D721Med (cell line): Measurements from ENCODE around the gene GPR37L1.
A peak's percentile ranks its signal among the peaks of the same experiment; 100 is the strongest.
"Not testable (repeated sequence)": the region's sequence is repeated elsewhere in the genome, so short reads cannot be mapped to it uniquely, and the experiment has no call there.

ENCODE experiments used
- DNase-seq: peaks from one replicate; pipeline ENCODE4 v3.0.0; 2011; ENCODE audit warnings: low spot score; ENCODE audit not compliant: insufficient read length
- FAIRE-seq: peaks from 2 replicates; lab custom pipeline; 2011; peaks lifted over from hg19 to GRCh38; lab: Jason Lieb, UNC
- TF ChIP-seq, protein P1 (sequence below): IDR thresholded peaks from 2 replicates; pipeline ENCODE4 v1.5.1; 2012; ENCODE audit warnings: mild to moderate bottlenecking, control low read depth; ENCODE audit not compliant: insufficient read depth; ENCODE audit errors: missing control alignments

Gene GPR37L1

DNA sequence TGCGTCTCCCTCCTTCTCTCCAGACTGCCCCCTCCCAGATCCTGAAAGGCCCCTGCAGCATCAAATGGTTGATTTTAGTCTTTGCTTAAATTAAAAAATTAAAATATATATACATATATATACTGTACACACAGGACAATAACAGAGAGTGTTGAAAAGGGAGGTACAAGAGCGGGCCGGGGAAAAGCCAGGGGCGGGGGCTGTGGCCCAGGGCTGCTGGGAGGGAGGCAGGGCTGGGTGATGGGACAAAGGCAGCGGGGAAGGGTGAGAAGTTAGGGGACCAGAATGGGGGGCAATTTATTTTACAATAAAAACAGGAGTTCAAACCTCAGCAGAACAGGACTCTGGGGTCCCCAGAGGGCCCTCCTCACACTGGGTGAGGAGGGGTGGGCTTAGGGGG, 11.3 kb downstream of the GPR37L1 start:
- TF ChIP-seq, protein P1, sequence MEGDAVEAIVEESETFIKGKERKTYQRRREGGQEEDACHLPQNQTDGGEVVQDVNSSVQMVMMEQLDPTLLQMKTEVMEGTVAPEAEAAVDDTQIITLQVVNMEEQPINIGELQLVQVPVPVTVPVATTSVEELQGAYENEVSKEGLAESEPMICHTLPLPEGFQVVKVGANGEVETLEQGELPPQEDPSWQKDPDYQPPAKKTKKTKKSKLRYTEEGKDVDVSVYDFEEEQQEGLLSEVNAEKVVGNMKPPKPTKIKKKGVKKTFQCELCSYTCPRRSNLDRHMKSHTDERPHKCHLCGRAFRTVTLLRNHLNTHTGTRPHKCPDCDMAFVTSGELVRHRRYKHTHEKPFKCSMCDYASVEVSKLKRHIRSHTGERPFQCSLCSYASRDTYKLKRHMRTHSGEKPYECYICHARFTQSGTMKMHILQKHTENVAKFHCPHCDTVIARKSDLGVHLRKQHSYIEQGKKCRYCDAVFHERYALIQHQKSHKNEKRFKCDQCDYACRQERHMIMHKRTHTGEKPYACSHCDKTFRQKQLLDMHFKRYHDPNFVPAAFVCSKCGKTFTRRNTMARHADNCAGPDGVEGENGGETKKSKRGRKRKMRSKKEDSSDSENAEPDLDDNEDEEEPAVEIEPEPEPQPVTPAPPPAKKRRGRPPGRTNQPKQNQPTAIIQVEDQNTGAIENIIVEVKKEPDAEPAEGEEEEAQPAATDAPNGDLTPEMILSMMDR: no peak
- FAIRE-seq (no peak), DNase-seq (no peak)

DNA sequence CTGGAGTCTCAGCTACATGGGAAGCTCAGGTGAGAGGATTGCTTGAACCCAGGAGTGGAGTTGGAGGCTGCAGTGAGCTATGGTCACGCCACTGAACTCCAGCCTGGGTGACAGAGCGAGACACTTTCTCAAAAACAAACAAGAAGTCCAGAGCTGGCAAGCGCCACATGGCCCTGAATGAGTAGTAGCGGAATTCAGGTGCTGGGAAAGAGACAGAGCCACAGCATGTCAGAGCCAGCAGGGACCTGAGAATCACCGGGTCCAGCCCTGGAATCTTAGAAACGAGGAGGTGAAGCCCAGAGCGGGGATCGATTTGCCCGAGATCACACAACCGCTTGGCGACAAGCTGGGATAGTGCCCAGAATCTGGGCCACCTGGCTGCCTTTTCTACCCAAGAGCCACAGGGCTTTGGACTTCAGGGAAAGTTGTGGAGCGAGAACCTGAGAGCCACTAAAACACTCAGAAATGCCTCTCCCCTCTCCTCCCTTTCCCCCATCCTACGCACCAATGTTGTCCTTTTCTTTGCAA, 12.0 kb downstream of the GPR37L1 start:
- TF ChIP-seq, protein P1: no peak
- FAIRE-seq (no peak), DNase-seq (no peak)

DNA sequence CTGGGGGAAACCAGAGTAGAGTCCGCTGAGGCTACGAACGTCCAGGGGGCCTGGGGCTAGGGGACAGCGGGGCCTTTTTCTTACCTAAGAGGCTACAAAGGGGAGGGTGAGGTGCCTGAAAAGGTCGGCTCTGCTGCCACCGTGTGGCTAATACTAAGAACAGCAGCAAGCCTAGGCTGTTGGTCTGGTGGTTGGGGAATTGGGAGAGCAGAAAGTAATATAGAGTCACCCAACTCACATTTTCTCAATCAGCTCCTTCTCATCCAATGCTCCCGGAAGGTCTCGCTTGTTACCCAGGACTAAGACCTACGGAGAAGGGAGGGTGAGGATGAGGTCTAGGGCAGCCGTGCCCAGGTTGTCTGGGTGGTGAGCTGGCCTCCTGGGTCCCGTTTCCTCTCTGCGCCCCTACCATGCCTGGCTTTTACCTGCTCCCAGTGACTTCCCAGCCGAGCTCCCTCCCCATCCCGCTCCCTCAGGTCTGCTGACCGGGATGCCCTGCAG, 12.6 kb downstream of the GPR37L1 start:
- FAIRE-seq: no peak
- TF ChIP-seq, protein P1: peak; percentile 94

DNA sequence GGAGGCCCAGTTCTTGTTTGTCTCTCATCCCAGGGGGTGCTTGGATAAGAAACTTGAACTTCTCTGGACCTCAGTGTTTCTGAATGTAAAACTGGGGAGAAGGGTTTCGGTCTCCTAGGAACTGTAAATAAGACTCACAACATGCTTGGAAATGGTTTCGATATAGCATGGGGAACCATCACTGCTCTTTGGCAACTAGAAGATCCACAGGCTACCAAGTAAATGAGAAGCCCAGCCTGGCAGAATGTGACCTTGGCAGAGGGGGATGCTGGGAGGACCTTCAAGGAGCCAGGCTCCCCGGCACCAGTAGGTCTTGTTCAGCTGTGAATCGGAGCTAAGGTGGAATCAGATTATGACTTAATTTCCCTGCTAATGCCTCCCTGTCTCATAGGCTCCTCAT, 18.1 kb downstream of the GPR37L1 start:
- TF ChIP-seq, protein P1: no peak
- FAIRE-seq (no peak), DNase-seq (no peak)

More for the DNA sequence above, 12.6 kb downstream of the GPR37L1 start:
- DNase-seq: peak; percentile 99

DNA sequence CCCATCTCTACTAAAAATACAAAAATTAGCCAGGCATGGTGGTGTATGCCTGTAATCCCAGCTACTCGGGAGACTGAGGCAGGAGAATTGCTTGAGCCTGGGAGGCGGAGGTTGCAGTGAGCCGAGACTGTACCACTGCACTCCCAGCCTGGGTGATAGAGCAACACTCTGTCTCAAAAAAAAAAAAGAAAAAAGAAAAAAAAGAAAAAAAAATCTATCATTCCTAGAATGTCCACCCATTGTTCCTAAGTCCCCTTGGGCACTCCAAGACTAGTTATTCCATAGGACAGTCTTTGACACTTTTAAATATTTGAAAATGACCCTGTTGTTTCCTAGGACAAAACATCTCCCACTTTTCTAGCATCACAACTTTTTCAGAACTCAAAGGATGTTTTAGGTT, 18.8 kb downstream of the GPR37L1 start:
- not testable (repeated sequence) for DNase-seq, FAIRE-seq

DNA sequence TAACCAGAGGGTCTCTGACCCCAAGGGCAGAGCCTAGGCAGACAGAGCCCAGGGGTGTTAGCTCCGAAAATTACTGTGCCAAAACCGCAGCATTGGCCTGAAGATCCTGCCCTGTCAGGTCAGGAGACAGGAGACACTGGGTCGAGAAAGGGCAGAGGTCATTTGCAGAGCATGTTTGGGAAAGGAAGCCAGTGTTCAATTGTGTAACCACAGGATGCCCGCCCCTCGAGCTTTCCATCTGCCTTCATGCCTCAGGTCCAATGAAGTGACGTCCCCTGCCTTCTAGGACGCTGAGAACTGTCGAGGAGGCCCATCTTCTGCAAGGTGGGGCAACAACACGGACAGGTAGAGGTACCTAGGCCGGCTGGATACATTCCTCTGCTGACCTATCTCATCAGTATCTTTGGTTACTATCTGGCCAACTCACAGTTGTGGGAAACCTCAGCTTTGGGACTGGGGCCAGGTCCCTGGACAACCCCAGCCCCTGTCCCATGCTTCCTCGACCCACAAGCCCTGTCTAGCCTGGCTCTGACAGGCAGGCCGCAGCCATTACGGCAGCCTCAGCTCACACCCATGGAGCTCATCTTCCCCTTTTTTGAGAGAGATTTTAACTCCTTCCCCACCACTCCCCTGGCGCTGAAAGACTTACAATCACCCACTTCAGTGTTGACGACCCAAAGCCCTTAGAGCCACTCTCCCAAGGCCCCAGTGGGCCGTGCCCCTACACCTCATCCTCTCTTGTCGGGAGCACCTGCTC, 20.5 kb downstream of the GPR37L1 start:
- no peak for DNase-seq
- TF ChIP-seq, protein P1: no peak

DNA sequence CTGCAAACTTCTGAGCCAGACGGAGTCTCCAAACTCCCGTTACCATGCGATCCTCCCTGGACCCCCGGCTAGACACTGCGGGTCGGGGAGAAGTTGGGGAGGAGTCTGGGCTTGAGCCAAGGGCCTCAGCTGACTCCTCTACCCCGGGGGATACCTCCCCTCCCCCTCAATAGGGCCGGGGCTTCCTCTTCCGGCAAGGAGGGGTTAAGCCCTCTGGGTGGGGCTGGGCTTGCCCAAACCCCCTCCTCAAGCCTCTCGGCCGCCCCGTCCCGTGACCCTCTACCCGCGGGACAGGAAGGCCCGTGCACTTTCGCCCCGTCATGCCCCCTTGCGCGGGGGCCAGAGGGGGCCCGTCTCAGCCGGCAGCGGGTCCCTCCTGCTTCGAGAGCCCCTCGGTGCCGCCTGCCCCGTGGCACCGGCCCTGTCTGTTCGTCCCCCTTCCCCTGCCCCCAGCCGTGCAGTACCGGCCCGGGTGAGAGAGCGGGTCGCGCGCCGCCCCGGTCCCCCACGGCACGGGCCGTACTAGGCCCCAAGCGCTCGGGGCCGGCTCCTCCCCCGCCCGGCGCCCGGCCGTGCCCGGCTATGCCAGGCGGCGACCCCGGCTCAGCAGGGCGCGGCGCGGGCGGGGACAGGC, 21.2 kb downstream of the GPR37L1 start:
- FAIRE-seq (no peak), DNase-seq (no peak)
- TF ChIP-seq, protein P1: no peak

More for the DNA sequence above, 20.5 kb downstream of the GPR37L1 start:
- no peak for FAIRE-seq
